HL-60 (cell line): ENCODE data around the gene ATAD3C.

Experiments used
- CTCF ChIP-seq: IDR thresholded peaks from one replicate; pipeline ENCODE4 v1.5.1; 2011; ENCODE audit warnings: low read length, control low read depth, inconsistent platforms; ENCODE audit not compliant: insufficient read depth
- POLR2AphosphoS5 ChIP-seq: IDR thresholded peaks from 2 replicates; pipeline ENCODE4 v1.6.1; 2012; ENCODE audit warnings: low read depth
- REST ChIP-seq: IDR thresholded peaks from 2 replicates; pipeline ENCODE4 v1.6.1; 2012; ENCODE audit warnings: low read depth; ENCODE audit not compliant: insufficient replicate concordance

- TF ChIP-seq CTCF (no peak), POLR2AphosphoS5 (no peak), REST (no peak)
Measured at GRCh38 chr1:1418464-1419362, 30.8 kb upstream of the ATAD3C start.
